CD4-positive, alpha-beta T cell (primary cell): ENCODE data around the gene LRRC42. TPM values are rescaled to one million over a fixed set of nuclear protein-coding genes. Genes with fewer than 3 reads are reported as not detected.

Experiments used
- ATAC-seq: fragments of 200-7000 bp; cut with Tn5 transposase; one replicate; pipeline ENCODE4 v1.10.0; 2022; ENCODE audit warnings: mild to moderate bottlenecking; ENCODE audit not compliant: poor library complexity
- CTCF ChIA-PET: fragments of 350-600 bp; sonication (Branson Sonifier 250); formaldehyde crosslinking; loops from one replicate; lab custom pipeline; 2021; ENCODE audit warnings: antibody characterized with exemption, inconsistent platforms; lab: Charles Lee
- POLR2A ChIA-PET: fragments of 350-600 bp; sonication (Branson Sonifier 250); formaldehyde crosslinking; loops from one replicate; lab custom pipeline; 2021; ENCODE audit warnings: antibody characterized with exemption, inconsistent platforms; lab: Charles Lee
- DNase-seq, 14 experiments: peaks; one replicate each; pipeline ENCODE4 v3.0.0-alpha.2; 2013 to 2020; ENCODE audit warnings: mixed read lengths in 2 of 14
- H3K27ac ChIP-seq, 2 donors: one replicate each; pipeline versions ENCODE4 v1.5.1 to v1.7.0; 2013; ENCODE audit warnings: low read length in 2 of 2, low read depth in 1 of 2, mild to moderate bottlenecking in 1 of 2
- H3K27me3 ChIP-seq, 2 experiments: 1 replicate in 1 of 2; 2 replicates in 1 of 2; pipeline versions ENCODE4 v1.6.1 to v1.7.0; 2013; ENCODE audit warnings: low read length in 2 of 2, control low read depth in 1 of 2, mild to moderate bottlenecking in 1 of 2, moderate library complexity in 1 of 2; ENCODE audit not compliant: insufficient read depth in 2 of 2, control insufficient read depth in 1 of 2
- H3K36me3 ChIP-seq: one replicate; pipeline ENCODE4 v1.6.1; 2013; ENCODE audit warnings: low read length, control low read depth; ENCODE audit not compliant: insufficient read depth
- H3K4me1 ChIP-seq: one replicate; pipeline ENCODE4 v1.6.1; 2013; ENCODE audit warnings: low read length, control low read depth; ENCODE audit not compliant: insufficient read depth
- H3K4me3 ChIP-seq: one replicate; pipeline ENCODE4 v1.5.1; 2013; ENCODE audit warnings: mild to moderate bottlenecking, low read length, moderate library complexity
- H3K9me3 ChIP-seq, 2 experiments: 1 replicate in 1 of 2; 2 replicates in 1 of 2; pipeline versions ENCODE4 v1.6.1 to v1.7.0; 2013; ENCODE audit warnings: low read length in 2 of 2, mild to moderate bottlenecking in 2 of 2, control low read depth in 1 of 2, moderate library complexity in 1 of 2; ENCODE audit not compliant: control insufficient read depth in 1 of 2, insufficient read depth in 1 of 2
- H3K27ac Mint-ChIP-seq: one replicate; pipeline ENCODE4 v1.8.0; 2020; ENCODE audit warnings: mixed read lengths
- H3K27me3 Mint-ChIP-seq: one replicate; pipeline ENCODE4 v1.8.0; 2021; ENCODE audit warnings: mixed read lengths
- H3K36me3 Mint-ChIP-seq: one replicate; pipeline ENCODE4 v1.8.0; 2021; ENCODE audit warnings: low read depth, mixed read lengths
- H3K4me1 Mint-ChIP-seq: one replicate; pipeline ENCODE4 v1.8.0; 2021; ENCODE audit warnings: low read depth, mixed read lengths
- H3K4me3 Mint-ChIP-seq: one replicate; pipeline ENCODE4 v1.8.0; 2020; ENCODE audit warnings: mild to moderate bottlenecking, mixed read lengths
- H3K9me3 Mint-ChIP-seq: one replicate; pipeline ENCODE4 v1.8.0; 2020; ENCODE audit warnings: mixed read lengths
- intact Hi-C, 2 experiments: fragments of 100-400 bp; cut with DNase I in 1 of 2; cut with micrococcal nuclease in 1 of 2; formaldehyde crosslinking; loops; one replicate each; pipeline versions ENCODE4 v1.15.1 to v1.9.0; 2023 to 2025; cut with DNase I, micrococcal nuclease
- total RNA-seq, 174 experiments: library from RNA in 2 of 174; stranded (reverse) in 2 of 174; gene quantifications; one replicate each; pipeline ENCODE4 v1.2.3 and lab custom pipeline; 2021 to 2026
- TF ChIP-seq, protein P1 (sequence below): fragments of 200-600 bp; IDR thresholded peaks from one replicate; pipeline ENCODE4 v1.8.0; 2022; ENCODE audit warnings: antibody characterized with exemption, mild to moderate bottlenecking

The LRRC42 gene
- total RNA-seq, 2 experiments from 2014 or later: 3.9 to 5.0 TPM

DNA sequence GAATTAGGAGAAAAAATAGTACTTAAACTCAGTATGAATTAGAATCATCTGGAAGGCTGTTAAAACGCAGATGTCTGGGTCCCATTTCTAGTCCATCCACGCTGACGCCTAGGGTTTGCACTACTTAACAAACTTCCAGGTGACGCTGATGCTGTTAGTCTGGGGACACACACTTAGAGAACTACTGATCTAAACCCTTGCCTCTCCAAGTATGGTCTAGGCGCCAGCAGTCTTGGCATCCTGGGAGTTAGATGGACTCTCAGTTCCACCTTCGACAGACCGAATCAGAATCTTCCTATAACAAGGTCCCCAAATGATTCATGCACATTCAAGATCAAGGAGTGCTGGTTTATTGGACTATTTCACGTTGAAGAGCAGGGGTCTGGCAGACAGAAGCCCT is 40.6 kb upstream of the LRRC42 start:
- intact Hi-C loops: no loop called here
- no peaks in the 10 kb centered on the region for H3K27me3 ChIP-seq
- H3K4me1 ChIP-seq: no peaks in the 10 kb centered on the region
- TF ChIP-seq, protein P1, sequence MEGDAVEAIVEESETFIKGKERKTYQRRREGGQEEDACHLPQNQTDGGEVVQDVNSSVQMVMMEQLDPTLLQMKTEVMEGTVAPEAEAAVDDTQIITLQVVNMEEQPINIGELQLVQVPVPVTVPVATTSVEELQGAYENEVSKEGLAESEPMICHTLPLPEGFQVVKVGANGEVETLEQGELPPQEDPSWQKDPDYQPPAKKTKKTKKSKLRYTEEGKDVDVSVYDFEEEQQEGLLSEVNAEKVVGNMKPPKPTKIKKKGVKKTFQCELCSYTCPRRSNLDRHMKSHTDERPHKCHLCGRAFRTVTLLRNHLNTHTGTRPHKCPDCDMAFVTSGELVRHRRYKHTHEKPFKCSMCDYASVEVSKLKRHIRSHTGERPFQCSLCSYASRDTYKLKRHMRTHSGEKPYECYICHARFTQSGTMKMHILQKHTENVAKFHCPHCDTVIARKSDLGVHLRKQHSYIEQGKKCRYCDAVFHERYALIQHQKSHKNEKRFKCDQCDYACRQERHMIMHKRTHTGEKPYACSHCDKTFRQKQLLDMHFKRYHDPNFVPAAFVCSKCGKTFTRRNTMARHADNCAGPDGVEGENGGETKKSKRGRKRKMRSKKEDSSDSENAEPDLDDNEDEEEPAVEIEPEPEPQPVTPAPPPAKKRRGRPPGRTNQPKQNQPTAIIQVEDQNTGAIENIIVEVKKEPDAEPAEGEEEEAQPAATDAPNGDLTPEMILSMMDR: no peak
- DNase-seq (no peak), ATAC-seq (no peak)
- H3K27me3 Mint-ChIP-seq: no peaks in the 10 kb centered on the region
- H3K36me3 Mint-ChIP-seq: peaks cover 6% of the 10 kb centered on the region
- no peaks in the 10 kb centered on the region for H3K9me3 Mint-ChIP-seq
- ChIA-PET CTCF (no interaction called here), POLR2A (no interaction called here)
- H3K36me3 ChIP-seq: peaks cover 4% of the 10 kb centered on the region
- H3K27ac ChIP-seq: no peak overlapping the region
- no peak overlapping the region for H3K4me3 Mint-ChIP-seq
- H3K4me3 ChIP-seq: no peak overlapping the region
- no peaks in the 10 kb centered on the region for H3K4me1 Mint-ChIP-seq
- H3K27ac Mint-ChIP-seq: no peak overlapping the region
- no peaks in the 10 kb centered on the region for H3K9me3 ChIP-seq

GRCh38 chr1:53906121-53906520 is 40.0 kb upstream of the LRRC42 start:
- Mint-ChIP-seq H3K4me3 (no peak overlapping the region), H3K9me3 (no peaks in the 10 kb centered on the region), H3K27ac (no peak overlapping the region), H3K27me3 (no peaks in the 10 kb centered on the region), H3K36me3 (peaks cover 6% of the 10 kb centered on the region), H3K4me1 (no peaks in the 10 kb centered on the region)
- Histone ChIP-seq H3K9me3 (no peaks in the 10 kb centered on the region), H3K4me3 (no peak overlapping the region), H3K27ac (no peak overlapping the region), H3K27me3 (no peaks in the 10 kb centered on the region), H3K4me1 (no peaks in the 10 kb centered on the region), H3K36me3 (peaks cover 4% of the 10 kb centered on the region)
- CTCF ChIA-PET: interaction anchor here (0.8 kb wide), 1 partner anchor 53 kb away, joined by 3 read pairs; no protein-coding TSS in a partner anchor
- intact Hi-C loops: no loop called here
- DNase-seq: no peak
- POLR2A ChIA-PET: no interaction called here
- no peak for ATAC-seq
- TF ChIP-seq, protein P1: no peak

GRCh38 chr1:53909946-53910345 is 36.2 kb upstream of the LRRC42 start:
- no peaks in the 10 kb centered on the region for H3K4me1 ChIP-seq
- no peak overlapping the region for H3K4me3 ChIP-seq
- H3K27me3 ChIP-seq: no peaks in the 10 kb centered on the region
- no peak overlapping the region for H3K27ac ChIP-seq
- H3K4me3 Mint-ChIP-seq: no peak overlapping the region
- no peaks in the 10 kb centered on the region for H3K27me3 Mint-ChIP-seq
- no peaks in the 10 kb centered on the region for H3K9me3 ChIP-seq
- H3K36me3 ChIP-seq: peaks cover 15% of the 10 kb centered on the region
- intact Hi-C loops: no loop called here
- no peaks in the 10 kb centered on the region for H3K4me1 Mint-ChIP-seq
- H3K27ac Mint-ChIP-seq: no peak overlapping the region
- ATAC-seq (no peak), DNase-seq (no peak)
- ChIA-PET POLR2A (interaction anchor here (0.7 kb wide), 1 partner anchor 36 kb away, joined by 3 read pairs; the partner anchor contains the start of genes IFT25 and LRRC42), CTCF (no interaction called here)
- no peaks in the 10 kb centered on the region for H3K9me3 Mint-ChIP-seq
- H3K36me3 Mint-ChIP-seq: peaks cover 24% of the 10 kb centered on the region
- TF ChIP-seq, protein P1: no peak
